Measurements from ENCODE around the gene SLC12A9.
"Not testable (repeated sequence)": the region's sequence is repeated elsewhere in the genome, so short reads cannot be mapped to it uniquely, and the experiment has no call there.

The SLC12A9 gene

GRCh38 chr7:100899432-100899831, 46.9 kb downstream of the SLC12A9 start:
- DNase-seq: no peak

- no peak for DNase-seq
Measured at GRCh38 chr7:100900978-100901377, 48.5 kb downstream of the SLC12A9 start.

DNA sequence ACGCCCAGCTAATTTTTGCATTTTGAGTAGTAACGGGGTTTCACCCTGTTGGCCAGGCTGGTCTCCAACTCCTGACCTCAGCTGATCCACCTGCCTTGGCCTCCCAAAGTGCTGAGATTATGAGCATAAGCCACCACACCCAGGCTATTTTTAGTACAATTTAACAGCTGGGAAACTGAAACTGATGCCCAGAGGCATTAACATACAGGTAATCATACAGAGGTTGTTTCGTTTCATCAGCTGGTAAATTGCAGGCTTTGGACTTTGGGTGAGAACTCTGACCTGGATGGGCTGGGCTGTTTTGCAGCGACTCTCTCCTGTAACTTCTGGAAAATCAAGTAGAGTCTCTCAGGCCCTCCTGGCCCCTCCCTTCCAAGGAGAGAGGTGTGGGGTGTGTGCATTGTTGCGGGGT, 49.4 kb downstream of the SLC12A9 start:
- no peak for DNase-seq

GRCh38 chr7:100902638-100903037, 50.1 kb downstream of the SLC12A9 start:
- no peak for DNase-seq

DNA sequence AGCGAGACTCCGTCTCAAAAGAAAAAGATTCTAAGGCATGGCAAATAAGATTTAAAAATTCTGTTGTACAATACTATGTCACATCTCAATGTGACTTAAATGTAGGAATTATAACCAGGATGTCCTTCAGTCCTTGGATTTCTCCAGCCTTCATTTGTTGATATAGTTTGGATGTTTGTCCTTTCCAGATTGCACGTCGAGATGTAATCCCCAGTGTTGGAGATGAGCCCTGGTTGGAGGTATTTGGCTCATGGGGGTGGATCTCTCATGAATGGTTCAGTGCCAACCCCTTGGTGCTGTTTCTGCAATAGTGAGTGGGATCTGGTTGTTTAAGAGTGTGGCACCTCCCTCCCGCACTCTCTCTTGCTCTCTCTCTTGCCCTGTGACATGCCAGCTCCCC, 56.0 kb downstream of the SLC12A9 start:
- no peak for DNase-seq

- not testable (repeated sequence) for DNase-seq
Measured at GRCh38 chr7:100910443-100910842, 57.9 kb downstream of the SLC12A9 start.

GRCh38 chr7:100911484-100911883, 59.0 kb downstream of the SLC12A9 start:
- no peak for DNase-seq

GRCh38 chr7:100914208-100914878, 61.8 kb downstream of the SLC12A9 start:
- DNase-seq: no peak

GRCh38 chr7:100914879-100915447, 62.5 kb downstream of the SLC12A9 start:
- no peak for DNase-seq
